Neutrophil (primary cell): Measurements from ENCODE around the gene ADI1.
"Not testable (repeated sequence)": the region's sequence is repeated elsewhere in the genome, so short reads cannot be mapped to it uniquely, and the experiment has no call there.

Source experiments
- H3K27ac ChIP-seq: fragments of 200-600 bp; sonication (generic); 2 replicates; pipeline ENCODE4 v1.5.1; 2016; ENCODE audit warnings: mild to moderate bottlenecking, moderate library complexity
- H3K27me3 ChIP-seq: fragments of 200-600 bp; sonication (generic); 2 replicates; pipeline ENCODE4 v1.6.0; 2016; ENCODE audit warnings: mild to moderate bottlenecking
- H3K36me3 ChIP-seq: fragments of 200-600 bp; sonication (generic); 2 replicates; pipeline ENCODE4 v1.5.1; 2017
- H3K4me1 ChIP-seq, 2 experiments: fragments of 200-600 bp in 1 of 2; sonication (generic) in 1 of 2; 1 replicate in 1 of 2; 2 replicates in 1 of 2; pipeline versions ENCODE4 v1.5.1 to v1.6.1; 2013 to 2016; ENCODE audit warnings: low read depth in 1 of 2, low read length in 1 of 2, mild to moderate bottlenecking in 1 of 2, moderate library complexity in 1 of 2; ENCODE audit not compliant: control insufficient read depth in 1 of 2, insufficient read depth in 1 of 2
- H3K4me3 ChIP-seq, 2 experiments: fragments of 200-600 bp in 1 of 2; sonication (generic) in 1 of 2; 1 replicate in 1 of 2; 2 replicates in 1 of 2; pipeline ENCODE4 v1.5.1; 2013 to 2016; ENCODE audit warnings: low read depth in 1 of 2, low read length in 1 of 2, mild to moderate bottlenecking in 1 of 2, moderate library complexity in 1 of 2
- H3K9me3 ChIP-seq: fragments of 200-600 bp; sonication (generic); 2 replicates; pipeline ENCODE4 v1.5.1; 2016
- TF ChIP-seq, protein P1 (sequence below): fragments of 200-600 bp; sonication (generic); IDR thresholded peaks from 2 replicates; pipeline ENCODE4 v1.5.1; 2016; ENCODE audit warnings: antibody characterized with exemption

Gene ADI1

DNA sequence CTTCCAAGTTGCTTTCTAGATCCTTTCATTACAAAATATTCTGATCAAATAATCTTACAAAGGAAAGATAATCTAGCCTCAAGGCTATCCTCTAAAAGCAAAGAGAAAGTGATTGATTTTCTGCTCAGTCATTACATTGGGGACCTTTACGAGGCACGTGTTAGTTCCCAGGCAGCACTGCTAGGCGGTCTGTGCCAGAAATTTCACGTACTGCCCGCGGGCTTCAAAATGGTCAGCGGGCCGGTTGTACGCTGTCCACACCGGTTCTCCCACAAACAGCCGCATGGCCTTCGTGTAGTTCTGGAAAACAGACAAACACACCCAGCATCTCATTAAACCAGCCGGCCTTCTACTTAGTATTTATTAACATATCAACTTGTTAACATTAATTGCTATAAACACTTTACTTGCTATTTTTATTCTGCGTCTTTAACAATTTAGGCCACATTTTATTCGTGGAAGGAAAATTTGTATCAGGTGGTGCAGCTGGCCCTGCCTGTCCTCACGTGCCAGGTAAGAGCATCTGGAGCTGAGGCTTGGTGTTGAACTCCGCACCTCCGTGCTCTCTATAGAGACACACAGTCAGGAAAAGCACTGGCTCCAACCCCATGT lies 20.4 kb downstream of the ADI1 start:
- TF ChIP-seq, protein P1, sequence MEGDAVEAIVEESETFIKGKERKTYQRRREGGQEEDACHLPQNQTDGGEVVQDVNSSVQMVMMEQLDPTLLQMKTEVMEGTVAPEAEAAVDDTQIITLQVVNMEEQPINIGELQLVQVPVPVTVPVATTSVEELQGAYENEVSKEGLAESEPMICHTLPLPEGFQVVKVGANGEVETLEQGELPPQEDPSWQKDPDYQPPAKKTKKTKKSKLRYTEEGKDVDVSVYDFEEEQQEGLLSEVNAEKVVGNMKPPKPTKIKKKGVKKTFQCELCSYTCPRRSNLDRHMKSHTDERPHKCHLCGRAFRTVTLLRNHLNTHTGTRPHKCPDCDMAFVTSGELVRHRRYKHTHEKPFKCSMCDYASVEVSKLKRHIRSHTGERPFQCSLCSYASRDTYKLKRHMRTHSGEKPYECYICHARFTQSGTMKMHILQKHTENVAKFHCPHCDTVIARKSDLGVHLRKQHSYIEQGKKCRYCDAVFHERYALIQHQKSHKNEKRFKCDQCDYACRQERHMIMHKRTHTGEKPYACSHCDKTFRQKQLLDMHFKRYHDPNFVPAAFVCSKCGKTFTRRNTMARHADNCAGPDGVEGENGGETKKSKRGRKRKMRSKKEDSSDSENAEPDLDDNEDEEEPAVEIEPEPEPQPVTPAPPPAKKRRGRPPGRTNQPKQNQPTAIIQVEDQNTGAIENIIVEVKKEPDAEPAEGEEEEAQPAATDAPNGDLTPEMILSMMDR: no peak
- H3K27ac ChIP-seq: no peak overlapping the region
- H3K36me3 ChIP-seq: peaks cover 78% of the 10 kb centered on the region
- H3K4me1 ChIP-seq: no peaks in the 10 kb centered on the region
- no peak overlapping the region for H3K4me3 ChIP-seq
- no peaks in the 10 kb centered on the region for H3K9me3 ChIP-seq
- H3K27me3 ChIP-seq: no peaks in the 10 kb centered on the region

GRCh38 chr2:3496708-3497080 lies 22.6 kb downstream of the ADI1 start:
- not testable (repeated sequence) for H3K27ac ChIP-seq, H3K4me3 ChIP-seq, H3K9me3 ChIP-seq, H3K27me3 ChIP-seq, H3K4me1 ChIP-seq
- H3K36me3 ChIP-seq: peaks cover 66% of the 10 kb centered on the region

- Histone ChIP-seq H3K4me3 (no peak overlapping the region), H3K36me3 (peaks cover 52% of the 10 kb centered on the region), H3K27ac (no peak overlapping the region), H3K4me1 (no peaks in the 10 kb centered on the region), H3K9me3 (no peaks in the 10 kb centered on the region), H3K27me3 (no peaks in the 10 kb centered on the region)
- TF ChIP-seq, protein P1: no peak
Measured at GRCh38 chr2:3494984-3495666, 24.2 kb downstream of the ADI1 start.

DNA sequence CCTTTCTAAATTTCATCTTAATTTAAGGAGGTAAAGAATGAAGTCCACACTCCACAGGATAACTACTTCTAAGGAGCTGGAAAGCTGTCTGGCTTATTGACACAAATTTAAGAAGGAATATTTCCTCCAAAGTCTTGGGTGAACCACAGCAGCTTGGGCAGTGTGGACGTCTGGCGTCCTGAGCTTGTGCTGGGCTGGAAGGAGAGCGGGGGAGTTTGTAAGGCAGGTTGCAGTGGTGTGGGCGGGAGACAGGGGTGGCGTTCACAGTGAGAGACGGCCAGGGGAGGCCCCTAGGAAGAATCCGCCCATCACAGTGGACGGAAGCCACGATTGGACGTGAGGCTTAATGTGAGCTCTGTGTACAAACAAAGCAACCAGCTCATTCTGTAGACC lies 25.7 kb downstream of the ADI1 start:
- Histone ChIP-seq H3K9me3 (no peaks in the 10 kb centered on the region), H3K4me1 (no peaks in the 10 kb centered on the region), H3K27ac (no peak overlapping the region), H3K36me3 (peaks cover 38% of the 10 kb centered on the region), H3K4me3 (no peak overlapping the region), H3K27me3 (no peaks in the 10 kb centered on the region)
- TF ChIP-seq, protein P1: no peak

DNA sequence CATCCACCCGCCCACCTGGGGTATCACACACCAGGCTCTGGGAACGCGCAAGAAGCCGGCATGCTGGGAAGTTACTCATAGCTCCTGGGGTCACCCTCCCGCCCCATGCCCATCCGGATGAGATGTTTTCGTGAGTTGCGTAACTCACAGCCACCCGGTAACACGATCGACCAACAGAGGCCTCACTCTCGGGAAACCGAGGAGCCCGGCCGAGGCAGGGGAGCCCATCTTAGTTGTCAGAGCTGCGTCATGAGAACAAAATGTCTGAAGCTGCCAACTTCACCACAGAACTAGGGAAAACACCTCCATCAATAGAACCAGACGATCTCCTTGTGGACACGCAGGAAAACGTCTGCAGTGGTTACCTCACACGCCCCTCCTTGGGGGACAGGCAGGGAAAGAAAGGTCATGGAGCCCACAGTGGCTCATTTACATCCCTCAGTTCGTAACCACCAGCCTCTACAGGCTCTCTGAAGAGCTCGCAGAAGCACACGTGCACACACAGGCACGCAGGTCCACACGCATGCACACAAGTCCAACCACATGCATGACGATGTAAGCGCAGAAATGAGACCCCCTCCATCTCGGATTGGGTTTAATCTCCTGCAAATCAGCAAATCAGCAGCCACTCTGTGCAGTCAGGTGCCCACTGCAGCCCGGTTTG lies 26.2 kb downstream of the ADI1 start:
- no peaks in the 10 kb centered on the region for H3K9me3 ChIP-seq
- no peak overlapping the region for H3K27ac ChIP-seq
- no peaks in the 10 kb centered on the region for H3K4me1 ChIP-seq
- TF ChIP-seq, protein P1: no peak
- H3K4me3 ChIP-seq: no peak overlapping the region
- no peaks in the 10 kb centered on the region for H3K27me3 ChIP-seq
- peaks cover 32% of the 10 kb centered on the region for H3K36me3 ChIP-seq

- not testable (repeated sequence) for H3K27ac ChIP-seq, H3K27me3 ChIP-seq, H3K9me3 ChIP-seq, H3K4me3 ChIP-seq, H3K4me1 ChIP-seq
- peaks cover 26% of the 10 kb centered on the region for H3K36me3 ChIP-seq
Measured at GRCh38 chr2:3492475-3492787, 26.9 kb downstream of the ADI1 start.
